ENCODE data around the gene GUK1. TPM values are rescaled to one million over a fixed set of nuclear protein-coding genes. Genes with fewer than 3 reads are reported as not detected.

Gene GUK1
- total and polyA plus RNA-seq, 2 experiments from 2014 or later = 87.5 to 121 TPM

DNA sequence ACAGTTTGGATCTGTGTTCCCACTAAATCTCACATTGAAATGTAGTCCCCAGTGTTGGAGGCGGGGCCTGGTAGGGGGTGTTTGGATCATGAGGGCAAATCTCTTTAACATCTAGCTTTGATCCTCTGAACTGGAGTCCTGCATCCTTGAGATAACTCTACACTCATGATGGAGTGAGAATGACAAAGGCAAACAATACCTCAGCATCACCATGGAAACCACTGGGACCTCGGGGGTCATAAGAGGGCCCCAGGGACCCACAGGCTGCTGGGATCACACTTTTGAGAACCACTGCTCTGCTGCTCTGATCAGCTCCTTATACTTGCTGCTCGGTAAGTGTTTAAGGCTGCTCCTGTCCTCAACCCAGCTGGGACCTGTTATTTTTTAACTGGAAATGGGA lies 54.4 kb downstream of the GUK1 start:
- Mint-ChIP-seq H3K9me3 (peaks cover 18% of the 10 kb centered on the region), H3K27me3 (ENCODE audit: insufficient read depth, low read depth, poor library complexity) (peaks cover 4% of the 10 kb centered on the region), H3K36me3 (ENCODE audit: low read depth) (peaks cover 15% of the 10 kb centered on the region), H3K4me3 (no peak overlapping the region), H3K27ac (no peak overlapping the region), H3K4me1 (no peaks in the 10 kb centered on the region; the same call in 2 of the 3 replicates)
- H2AFZ ChIP-seq = no peak overlapping the region
- TF ChIP-seq EZH2 (IDR thresholded peaks at IDR 0.05; ENCODE audit: low read depth, unreplicated experiment) (no peak), STAT1 (IDR thresholded peaks at IDR 0.05; ENCODE audit: unreplicated experiment) (no peak), JUNB (IDR thresholded peaks at IDR 0.05; ENCODE audit: unreplicated experiment) (no peak), POLR2AphosphoS5 (IDR thresholded peaks at IDR 0.05; ENCODE audit: low read depth) (no peak), CREB1 (CRISPR knock-in tag; IDR thresholded peaks at IDR 0.05; ENCODE audit: low read depth) (no peak), EZH2phosphoT487 (IDR thresholded peaks at IDR 0.05; ENCODE audit: unreplicated experiment) (no peak), NANOG (IDR thresholded peaks at IDR 0.05; ENCODE audit: borderline replicate concordance) (no peak), ZNF114 (CRISPR knock-in tag; IDR thresholded peaks at IDR 0.05) (no peak), ZNF331 (CRISPR knock-in tag; IDR thresholded peaks at IDR 0.05; ENCODE audit: low read depth) (no peak)
- TF ChIP-seq, protein P1, sequence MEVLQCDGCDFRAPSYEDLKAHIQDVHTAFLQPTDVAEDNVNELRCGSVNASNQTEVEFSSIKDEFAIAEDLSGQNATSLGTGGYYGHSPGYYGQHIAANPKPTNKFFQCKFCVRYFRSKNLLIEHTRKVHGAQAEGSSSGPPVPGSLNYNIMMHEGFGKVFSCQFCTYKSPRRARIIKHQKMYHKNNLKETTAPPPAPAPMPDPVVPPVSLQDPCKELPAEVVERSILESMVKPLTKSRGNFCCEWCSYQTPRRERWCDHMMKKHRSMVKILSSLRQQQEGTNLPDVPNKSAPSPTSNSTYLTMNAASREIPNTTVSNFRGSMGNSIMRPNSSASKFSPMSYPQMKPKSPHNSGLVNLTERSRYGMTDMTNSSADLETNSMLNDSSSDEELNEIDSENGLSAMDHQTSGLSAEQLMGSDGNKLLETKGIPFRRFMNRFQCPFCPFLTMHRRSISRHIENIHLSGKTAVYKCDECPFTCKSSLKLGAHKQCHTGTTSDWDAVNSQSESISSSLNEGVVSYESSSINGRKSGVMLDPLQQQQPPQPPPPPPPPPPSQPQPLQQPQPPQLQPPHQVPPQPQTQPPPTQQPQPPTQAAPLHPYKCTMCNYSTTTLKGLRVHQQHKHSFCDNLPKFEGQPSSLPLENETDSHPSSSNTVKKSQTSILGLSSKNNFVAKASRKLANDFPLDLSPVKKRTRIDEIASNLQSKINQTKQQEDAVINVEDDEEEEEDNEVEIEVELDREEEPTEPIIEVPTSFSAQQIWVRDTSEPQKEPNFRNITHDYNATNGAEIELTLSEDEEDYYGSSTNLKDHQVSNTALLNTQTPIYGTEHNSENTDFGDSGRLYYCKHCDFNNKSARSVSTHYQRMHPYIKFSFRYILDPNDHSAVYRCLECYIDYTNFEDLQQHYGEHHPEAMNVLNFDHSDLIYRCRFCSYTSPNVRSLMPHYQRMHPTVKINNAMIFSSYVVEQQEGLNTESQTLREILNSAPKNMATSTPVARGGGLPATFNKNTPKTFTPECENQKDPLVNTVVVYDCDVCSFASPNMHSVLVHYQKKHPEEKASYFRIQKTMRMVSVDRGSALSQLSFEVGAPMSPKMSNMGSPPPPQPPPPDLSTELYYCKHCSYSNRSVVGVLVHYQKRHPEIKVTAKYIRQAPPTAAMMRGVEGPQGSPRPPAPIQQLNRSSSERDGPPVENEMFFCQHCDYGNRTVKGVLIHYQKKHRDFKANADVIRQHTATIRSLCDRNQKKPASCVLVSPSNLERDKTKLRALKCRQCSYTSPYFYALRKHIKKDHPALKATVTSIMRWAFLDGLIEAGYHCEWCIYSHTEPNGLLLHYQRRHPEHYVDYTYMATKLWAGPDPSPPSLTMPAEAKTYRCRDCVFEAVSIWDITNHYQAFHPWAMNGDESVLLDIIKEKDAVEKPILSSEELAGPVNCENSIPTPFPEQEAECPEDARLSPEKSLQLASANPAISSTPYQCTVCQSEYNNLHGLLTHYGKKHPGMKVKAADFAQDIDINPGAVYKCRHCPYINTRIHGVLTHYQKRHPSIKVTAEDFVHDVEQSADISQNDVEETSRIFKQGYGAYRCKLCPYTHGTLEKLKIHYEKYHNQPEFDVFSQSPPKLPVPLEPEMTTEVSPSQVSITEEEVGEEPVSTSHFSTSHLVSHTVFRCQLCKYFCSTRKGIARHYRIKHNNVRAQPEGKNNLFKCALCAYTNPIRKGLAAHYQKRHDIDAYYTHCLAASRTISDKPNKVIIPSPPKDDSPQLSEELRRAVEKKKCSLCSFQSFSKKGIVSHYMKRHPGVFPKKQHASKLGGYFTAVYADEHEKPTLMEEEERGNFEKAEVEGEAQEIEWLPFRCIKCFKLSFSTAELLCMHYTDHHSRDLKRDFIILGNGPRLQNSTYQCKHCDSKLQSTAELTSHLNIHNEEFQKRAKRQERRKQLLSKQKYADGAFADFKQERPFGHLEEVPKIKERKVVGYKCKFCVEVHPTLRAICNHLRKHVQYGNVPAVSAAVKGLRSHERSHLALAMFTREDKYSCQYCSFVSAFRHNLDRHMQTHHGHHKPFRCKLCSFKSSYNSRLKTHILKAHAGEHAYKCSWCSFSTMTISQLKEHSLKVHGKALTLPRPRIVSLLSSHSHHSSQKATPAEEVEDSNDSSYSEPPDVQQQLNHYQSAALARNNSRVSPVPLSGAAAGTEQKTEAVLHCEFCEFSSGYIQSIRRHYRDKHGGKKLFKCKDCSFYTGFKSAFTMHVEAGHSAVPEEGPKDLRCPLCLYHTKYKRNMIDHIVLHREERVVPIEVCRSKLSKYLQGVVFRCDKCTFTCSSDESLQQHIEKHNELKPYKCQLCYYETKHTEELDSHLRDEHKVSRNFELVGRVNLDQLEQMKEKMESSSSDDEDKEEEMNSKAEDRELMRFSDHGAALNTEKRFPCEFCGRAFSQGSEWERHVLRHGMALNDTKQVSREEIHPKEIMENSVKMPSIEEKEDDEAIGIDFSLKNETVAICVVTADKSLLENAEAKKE (CRISPR knock-in tag; IDR thresholded peaks at IDR 0.05) = no peak
- TF ChIP-seq, protein P2, sequence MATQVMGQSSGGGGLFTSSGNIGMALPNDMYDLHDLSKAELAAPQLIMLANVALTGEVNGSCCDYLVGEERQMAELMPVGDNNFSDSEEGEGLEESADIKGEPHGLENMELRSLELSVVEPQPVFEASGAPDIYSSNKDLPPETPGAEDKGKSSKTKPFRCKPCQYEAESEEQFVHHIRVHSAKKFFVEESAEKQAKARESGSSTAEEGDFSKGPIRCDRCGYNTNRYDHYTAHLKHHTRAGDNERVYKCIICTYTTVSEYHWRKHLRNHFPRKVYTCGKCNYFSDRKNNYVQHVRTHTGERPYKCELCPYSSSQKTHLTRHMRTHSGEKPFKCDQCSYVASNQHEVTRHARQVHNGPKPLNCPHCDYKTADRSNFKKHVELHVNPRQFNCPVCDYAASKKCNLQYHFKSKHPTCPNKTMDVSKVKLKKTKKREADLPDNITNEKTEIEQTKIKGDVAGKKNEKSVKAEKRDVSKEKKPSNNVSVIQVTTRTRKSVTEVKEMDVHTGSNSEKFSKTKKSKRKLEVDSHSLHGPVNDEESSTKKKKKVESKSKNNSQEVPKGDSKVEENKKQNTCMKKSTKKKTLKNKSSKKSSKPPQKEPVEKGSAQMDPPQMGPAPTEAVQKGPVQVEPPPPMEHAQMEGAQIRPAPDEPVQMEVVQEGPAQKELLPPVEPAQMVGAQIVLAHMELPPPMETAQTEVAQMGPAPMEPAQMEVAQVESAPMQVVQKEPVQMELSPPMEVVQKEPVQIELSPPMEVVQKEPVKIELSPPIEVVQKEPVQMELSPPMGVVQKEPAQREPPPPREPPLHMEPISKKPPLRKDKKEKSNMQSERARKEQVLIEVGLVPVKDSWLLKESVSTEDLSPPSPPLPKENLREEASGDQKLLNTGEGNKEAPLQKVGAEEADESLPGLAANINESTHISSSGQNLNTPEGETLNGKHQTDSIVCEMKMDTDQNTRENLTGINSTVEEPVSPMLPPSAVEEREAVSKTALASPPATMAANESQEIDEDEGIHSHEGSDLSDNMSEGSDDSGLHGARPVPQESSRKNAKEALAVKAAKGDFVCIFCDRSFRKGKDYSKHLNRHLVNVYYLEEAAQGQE (IDR thresholded peaks at IDR 0.05; ENCODE audit: unreplicated experiment) = no peak
- TF ChIP-seq, protein P3, sequence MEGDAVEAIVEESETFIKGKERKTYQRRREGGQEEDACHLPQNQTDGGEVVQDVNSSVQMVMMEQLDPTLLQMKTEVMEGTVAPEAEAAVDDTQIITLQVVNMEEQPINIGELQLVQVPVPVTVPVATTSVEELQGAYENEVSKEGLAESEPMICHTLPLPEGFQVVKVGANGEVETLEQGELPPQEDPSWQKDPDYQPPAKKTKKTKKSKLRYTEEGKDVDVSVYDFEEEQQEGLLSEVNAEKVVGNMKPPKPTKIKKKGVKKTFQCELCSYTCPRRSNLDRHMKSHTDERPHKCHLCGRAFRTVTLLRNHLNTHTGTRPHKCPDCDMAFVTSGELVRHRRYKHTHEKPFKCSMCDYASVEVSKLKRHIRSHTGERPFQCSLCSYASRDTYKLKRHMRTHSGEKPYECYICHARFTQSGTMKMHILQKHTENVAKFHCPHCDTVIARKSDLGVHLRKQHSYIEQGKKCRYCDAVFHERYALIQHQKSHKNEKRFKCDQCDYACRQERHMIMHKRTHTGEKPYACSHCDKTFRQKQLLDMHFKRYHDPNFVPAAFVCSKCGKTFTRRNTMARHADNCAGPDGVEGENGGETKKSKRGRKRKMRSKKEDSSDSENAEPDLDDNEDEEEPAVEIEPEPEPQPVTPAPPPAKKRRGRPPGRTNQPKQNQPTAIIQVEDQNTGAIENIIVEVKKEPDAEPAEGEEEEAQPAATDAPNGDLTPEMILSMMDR (conservative IDR thresholded peaks at IDR 0.05; ENCODE audit: low read depth in 2 of 2) = no peak
- TF ChIP-seq, protein P4, sequence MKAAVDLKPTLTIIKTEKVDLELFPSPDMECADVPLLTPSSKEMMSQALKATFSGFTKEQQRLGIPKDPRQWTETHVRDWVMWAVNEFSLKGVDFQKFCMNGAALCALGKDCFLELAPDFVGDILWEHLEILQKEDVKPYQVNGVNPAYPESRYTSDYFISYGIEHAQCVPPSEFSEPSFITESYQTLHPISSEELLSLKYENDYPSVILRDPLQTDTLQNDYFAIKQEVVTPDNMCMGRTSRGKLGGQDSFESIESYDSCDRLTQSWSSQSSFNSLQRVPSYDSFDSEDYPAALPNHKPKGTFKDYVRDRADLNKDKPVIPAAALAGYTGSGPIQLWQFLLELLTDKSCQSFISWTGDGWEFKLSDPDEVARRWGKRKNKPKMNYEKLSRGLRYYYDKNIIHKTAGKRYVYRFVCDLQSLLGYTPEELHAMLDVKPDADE (IDR thresholded peaks at IDR 0.05) = no peak
- no peak for ATAC-seq
- H4K20me1 ChIP-seq (replicated peaks; ENCODE audit: insufficient read depth) = no peaks in the 10 kb centered on the region
- H3K4me3 ChIP-seq = no peak overlapping the region
- H3K36me3 ChIP-seq (ENCODE audit: insufficient read depth) = no peaks in the 10 kb centered on the region
- H3K9me2 ChIP-seq (ENCODE audit: insufficient read depth) = 0 out of 2 replicates have a peak, but pooled peaks cover 3% of the 10 kb centered on the region
- no peak overlapping the region for H3K4me2 ChIP-seq
- no peak overlapping the region for H3K27ac ChIP-seq (ENCODE audit: low read depth)
- no peaks in the 10 kb centered on the region for H3K79me2 ChIP-seq (replicated peaks; ENCODE audit: insufficient read depth)
- H3F3A ChIP-seq (replicated peaks; ENCODE audit: low read depth) = no peaks in the 10 kb centered on the region
- no peaks in the 10 kb centered on the region for H3K4me1 ChIP-seq (ENCODE audit: insufficient read depth)
- DNase-seq (ENCODE audit: low spot score) = no peak
- H3K27me3 ChIP-seq (ENCODE audit: insufficient read depth) = no peaks in the 10 kb centered on the region

Data from GM23338 (cell line).